SU-DHL-6 (cell line): Measurements from ENCODE around the gene AADACL4.

Source experiments
- H2AFZ ChIP-seq: fragments of 200-600 bp; sonication (generic); 2 replicates; pipeline ENCODE4 v1.6.1; 2014; ENCODE audit warnings: low read depth, mild to moderate bottlenecking, moderate library complexity, mixed read lengths, antibody characterized with exemption, low read length; ENCODE audit not compliant: severe bottlenecking
- H3F3A ChIP-seq: fragments of 200-600 bp; shearing (Covaris generic); 2 replicates; pipeline ENCODE4 v1.6.0; 2016; ENCODE audit warnings: antibody characterized with exemption, mild to moderate bottlenecking; ENCODE audit not compliant: insufficient read depth
- H3K27ac ChIP-seq: fragments of 200-600 bp; sonication (generic); 2 replicates; pipeline ENCODE4 v1.5.1; 2016; ENCODE audit warnings: low read depth, mild to moderate bottlenecking, low read length, moderate library complexity, mixed read lengths
- H3K27me3 ChIP-seq: fragments of 200-600 bp; sonication (generic), shearing (Covaris generic); 2 replicates; pipeline ENCODE4 v1.6.0; 2014; ENCODE audit warnings: mild to moderate bottlenecking, low read length
- H3K36me3 ChIP-seq: fragments of 200-600 bp; sonication (generic); 2 replicates; pipeline ENCODE4 v1.6.1; 2014; ENCODE audit warnings: mild to moderate bottlenecking, low read length, mixed read lengths
- H3K4me2 ChIP-seq: fragments of 300-600, 200-600 bp; shearing (Covaris generic), sonication (generic); 2 replicates; pipeline ENCODE4 v1.6.0; 2014; ENCODE audit warnings: low read length, low read depth, mild to moderate bottlenecking; ENCODE audit not compliant: poor library complexity, severe bottlenecking
- H3K4me3 ChIP-seq: fragments of 200-600 bp; sonication (generic); 2 replicates; pipeline ENCODE4 v1.5.1; 2014; ENCODE audit warnings: antibody characterized with exemption, low read length, mild to moderate bottlenecking, mixed read lengths; ENCODE audit not compliant: insufficient read depth, poor library complexity, severe bottlenecking
- H3K79me2 ChIP-seq: fragments of 200-600 bp; sonication (generic); 2 replicates; pipeline ENCODE4 v1.6.1; 2014; ENCODE audit warnings: mild to moderate bottlenecking, low read length, moderate library complexity; ENCODE audit not compliant: insufficient read depth
- H3K9ac ChIP-seq: fragments of 200-600 bp; sonication (generic); 2 replicates; pipeline ENCODE4 v1.7.0; 2014; ENCODE audit warnings: mild to moderate bottlenecking, low read length
- H3K9me2 ChIP-seq: fragments of 200-600 bp; sonication (generic); replicated peaks from 2 replicates; pipeline ENCODE4 v1.6.1; 2014; ENCODE audit warnings: low read length; ENCODE audit not compliant: insufficient read depth
- H3K9me3 ChIP-seq: fragments of 200-600 bp; sonication (generic); 2 replicates; pipeline ENCODE4 v1.6.1; 2014; ENCODE audit warnings: low read length, mixed read lengths; ENCODE audit not compliant: insufficient read depth
- H4K20me1 ChIP-seq: fragments of 200-600 bp; sonication (generic); 2 replicates; pipeline ENCODE4 v1.6.1; 2014; ENCODE audit warnings: low read depth, mild to moderate bottlenecking, antibody characterized with exemption, low read length, moderate library complexity, mixed read lengths
- CTCF ChIP-seq: fragments of 200-600 bp; sonication (generic); IDR thresholded peaks from one replicate; pipeline ENCODE4 v1.5.1; 2017; ENCODE audit warnings: antibody characterized with exemption, mild to moderate bottlenecking, low read length, moderate library complexity; ENCODE audit not compliant: insufficient read depth, poor library complexity, severe bottlenecking
- EZH2phosphoT487 ChIP-seq: fragments of 200-600 bp; sonication (generic), shearing (Covaris generic); conservative IDR thresholded peaks from 2 replicates; pipeline ENCODE4 v1.6.1; 2018; ENCODE audit warnings: mild to moderate bottlenecking, antibody characterized with exemption, low read length, moderate library complexity, mixed read lengths

The AADACL4 gene

GRCh38 chr1:12614402-12615158 lies 29.3 kb upstream of the AADACL4 start:
- Histone ChIP-seq H2AFZ (no peak overlapping the region), H3K9me3 (no peaks in the 10 kb centered on the region), H3K79me2 (no peaks in the 10 kb centered on the region), H3F3A (no peaks in the 10 kb centered on the region), H3K36me3 (no peaks in the 10 kb centered on the region), H3K9ac (no peak overlapping the region), H3K4me3 (no peak overlapping the region), H3K4me2 (no peak overlapping the region), H3K27me3 (no peaks in the 10 kb centered on the region), H3K9me2 (no peaks in the 10 kb centered on the region), H3K27ac (no peak overlapping the region), H4K20me1 (no peaks in the 10 kb centered on the region)
- TF ChIP-seq CTCF = no peak
- no peak for TF ChIP-seq EZH2phosphoT487

GRCh38 chr1:12615159-12615864 lies 28.6 kb upstream of the AADACL4 start:
- no peaks in the 10 kb centered on the region for H3K79me2 ChIP-seq
- no peak overlapping the region for H3K4me3 ChIP-seq
- H3K9me2 ChIP-seq = no peaks in the 10 kb centered on the region
- no peak overlapping the region for H3K27ac ChIP-seq
- no peaks in the 10 kb centered on the region for H3K9me3 ChIP-seq
- TF ChIP-seq CTCF (no peak), EZH2phosphoT487 (no peak)
- no peaks in the 10 kb centered on the region for H4K20me1 ChIP-seq
- no peaks in the 10 kb centered on the region for H3F3A ChIP-seq
- no peaks in the 10 kb centered on the region for H3K36me3 ChIP-seq
- no peak overlapping the region for H3K4me2 ChIP-seq
- H3K9ac ChIP-seq = no peak overlapping the region
- no peaks in the 10 kb centered on the region for H3K27me3 ChIP-seq
- no peak overlapping the region for H2AFZ ChIP-seq

GRCh38 chr1:12615865-12616708 lies 27.8 kb upstream of the AADACL4 start:
- Histone ChIP-seq H3K4me2 (no peak overlapping the region), H3K27ac (no peak overlapping the region), H3K4me3 (no peak overlapping the region), H4K20me1 (no peaks in the 10 kb centered on the region), H3K9me3 (no peaks in the 10 kb centered on the region), H3F3A (no peaks in the 10 kb centered on the region), H3K79me2 (no peaks in the 10 kb centered on the region), H3K9ac (no peak overlapping the region), H3K27me3 (no peaks in the 10 kb centered on the region), H3K36me3 (no peaks in the 10 kb centered on the region), H3K9me2 (no peaks in the 10 kb centered on the region), H2AFZ (no peak overlapping the region)
- TF ChIP-seq CTCF (no peak), EZH2phosphoT487 (no peak)
